GM10266 (cell line): ENCODE results near the gene PTPRF.

Experiments
- DNase-seq: peaks from one replicate; pipeline ENCODE4 v3.0.0; 2012; ENCODE audit errors: extremely low spot score
- TF ChIP-seq, protein P1 (sequence below): IDR thresholded peaks from 2 replicates; pipeline ENCODE4 v1.5.1; 2012; ENCODE audit warnings: mild to moderate bottlenecking, low read depth; ENCODE audit not compliant: control insufficient read depth, insufficient read depth; ENCODE audit errors: missing control alignments

Gene PTPRF

DNA sequence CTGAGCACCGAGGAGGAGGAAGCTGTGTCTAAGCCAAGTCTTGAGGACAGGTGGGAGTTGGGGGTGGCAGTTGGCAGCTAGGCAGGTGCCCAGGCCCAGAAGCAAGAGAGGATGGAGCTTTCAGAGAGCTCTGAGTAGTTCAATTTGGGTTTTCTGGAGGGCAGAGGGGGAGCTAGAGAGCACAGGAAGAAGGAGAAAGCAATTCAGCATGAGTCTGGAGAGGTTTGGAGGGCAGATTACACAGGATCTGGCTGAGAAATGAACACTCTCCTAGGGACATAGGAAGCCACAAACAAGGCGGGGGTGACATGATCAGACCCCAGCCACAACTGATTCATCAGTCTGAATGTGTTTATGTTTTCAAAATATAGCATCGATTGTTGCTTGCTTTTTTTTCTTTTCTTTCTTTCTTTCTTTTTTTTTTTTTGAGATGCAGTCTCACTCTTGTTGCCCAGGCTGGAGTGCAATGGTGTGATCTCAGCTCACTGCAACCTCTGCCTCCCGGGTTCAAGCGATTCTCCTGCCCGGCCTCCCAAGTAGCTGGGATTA lies 23.8 kb downstream of the PTPRF start:
- DNase-seq, result peak; percentile 63
- TF ChIP-seq, protein P1, sequence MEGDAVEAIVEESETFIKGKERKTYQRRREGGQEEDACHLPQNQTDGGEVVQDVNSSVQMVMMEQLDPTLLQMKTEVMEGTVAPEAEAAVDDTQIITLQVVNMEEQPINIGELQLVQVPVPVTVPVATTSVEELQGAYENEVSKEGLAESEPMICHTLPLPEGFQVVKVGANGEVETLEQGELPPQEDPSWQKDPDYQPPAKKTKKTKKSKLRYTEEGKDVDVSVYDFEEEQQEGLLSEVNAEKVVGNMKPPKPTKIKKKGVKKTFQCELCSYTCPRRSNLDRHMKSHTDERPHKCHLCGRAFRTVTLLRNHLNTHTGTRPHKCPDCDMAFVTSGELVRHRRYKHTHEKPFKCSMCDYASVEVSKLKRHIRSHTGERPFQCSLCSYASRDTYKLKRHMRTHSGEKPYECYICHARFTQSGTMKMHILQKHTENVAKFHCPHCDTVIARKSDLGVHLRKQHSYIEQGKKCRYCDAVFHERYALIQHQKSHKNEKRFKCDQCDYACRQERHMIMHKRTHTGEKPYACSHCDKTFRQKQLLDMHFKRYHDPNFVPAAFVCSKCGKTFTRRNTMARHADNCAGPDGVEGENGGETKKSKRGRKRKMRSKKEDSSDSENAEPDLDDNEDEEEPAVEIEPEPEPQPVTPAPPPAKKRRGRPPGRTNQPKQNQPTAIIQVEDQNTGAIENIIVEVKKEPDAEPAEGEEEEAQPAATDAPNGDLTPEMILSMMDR, result peak; percentile 54

DNA sequence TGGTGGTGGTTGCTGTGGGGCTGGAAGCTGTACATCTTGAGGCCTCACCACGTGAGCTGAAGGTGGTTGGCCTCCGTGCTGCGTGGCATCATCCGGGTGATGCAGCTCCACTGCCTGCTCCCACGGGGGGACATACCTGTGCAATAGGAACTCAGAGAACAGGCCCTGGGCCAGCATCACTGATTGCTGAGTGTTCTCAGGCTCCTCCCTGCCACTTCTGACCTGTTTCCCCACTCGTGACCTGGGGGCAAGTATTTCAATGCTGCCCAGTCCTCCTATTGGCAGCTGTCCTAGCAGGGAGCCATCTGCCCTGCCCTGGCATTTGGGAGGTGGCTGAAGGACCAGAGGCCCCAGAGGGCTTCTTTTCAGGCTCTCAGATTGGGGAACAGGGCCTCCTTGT lies 26.1 kb downstream of the PTPRF start:
- DNase-seq, result no peak
- TF ChIP-seq, protein P1, result no peak

DNA sequence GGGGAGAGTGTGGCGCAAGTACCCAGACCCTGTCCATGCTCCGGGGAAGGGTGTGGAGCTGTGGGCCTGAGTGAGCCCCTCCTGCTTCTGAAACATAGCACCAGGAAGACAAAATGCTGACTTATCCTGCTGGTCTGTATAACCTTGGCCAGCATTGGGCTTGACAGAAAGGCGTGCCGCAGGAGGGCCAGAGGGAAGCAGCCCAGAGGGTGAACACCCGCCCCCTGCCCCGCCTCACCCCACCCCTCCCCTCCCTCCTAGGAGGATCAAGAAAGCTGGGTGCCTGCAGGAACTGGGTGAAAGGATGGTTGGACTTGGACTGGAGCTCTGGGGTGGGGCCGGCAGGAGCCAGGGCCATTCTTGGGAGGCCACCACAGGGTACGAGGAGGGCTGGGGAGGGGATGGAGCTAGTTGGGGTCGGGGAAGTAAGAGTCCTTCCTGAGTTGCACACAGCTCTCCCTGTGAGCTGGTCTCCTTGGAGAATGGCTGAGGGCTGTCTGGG lies 27.1 kb downstream of the PTPRF start:
- no peak for DNase-seq
- TF ChIP-seq, protein P1, result no peak

DNA sequence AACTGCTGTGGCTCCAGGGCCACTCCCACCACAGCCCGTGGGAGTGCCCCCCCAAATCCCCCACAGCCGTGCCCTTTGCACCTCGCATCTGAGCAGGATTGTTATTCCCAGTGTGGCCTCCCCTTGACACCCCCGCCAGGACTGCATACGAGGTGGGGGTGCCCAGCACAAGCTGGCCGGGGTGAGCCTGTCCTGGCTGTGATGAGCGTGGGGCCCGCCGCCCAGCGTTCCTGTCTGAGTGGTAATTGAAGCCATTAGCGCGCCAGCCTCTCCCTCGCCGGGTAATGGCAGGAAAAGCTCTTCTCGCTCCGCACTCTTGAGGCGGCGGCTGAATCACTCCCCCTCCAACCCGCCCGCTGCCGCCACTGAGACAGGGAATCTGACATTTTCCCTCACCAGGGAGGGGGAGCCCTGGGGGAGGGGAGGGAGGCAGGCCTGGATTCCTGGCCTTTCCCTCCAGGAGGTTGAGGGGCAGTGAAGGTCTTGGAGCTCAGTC lies 27.7 kb downstream of the PTPRF start:
- no peak for DNase-seq
- TF ChIP-seq, protein P1, result no peak

DNA sequence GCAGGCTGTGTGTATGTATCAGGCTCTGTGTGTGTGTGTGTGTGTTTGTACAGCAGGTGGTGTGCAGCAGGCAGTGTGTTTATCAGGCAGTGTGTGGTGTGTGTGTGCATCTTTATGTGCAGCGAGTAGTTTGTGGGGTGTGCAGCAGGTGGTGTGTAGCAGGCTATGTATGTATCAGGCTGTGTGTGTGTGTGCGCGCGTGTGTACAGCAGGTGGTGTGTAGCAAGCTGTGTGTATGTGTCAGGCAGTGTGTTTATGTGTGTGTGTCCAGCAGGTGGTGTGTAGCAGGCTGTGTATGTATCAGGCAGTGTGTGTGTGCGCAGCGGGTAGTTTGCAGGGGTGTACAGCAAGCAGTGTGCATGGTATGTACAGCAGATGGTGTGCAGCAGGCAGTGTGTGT lies 29.0 kb downstream of the PTPRF start:
- no peak for DNase-seq
- TF ChIP-seq, protein P1, result no peak

DNA sequence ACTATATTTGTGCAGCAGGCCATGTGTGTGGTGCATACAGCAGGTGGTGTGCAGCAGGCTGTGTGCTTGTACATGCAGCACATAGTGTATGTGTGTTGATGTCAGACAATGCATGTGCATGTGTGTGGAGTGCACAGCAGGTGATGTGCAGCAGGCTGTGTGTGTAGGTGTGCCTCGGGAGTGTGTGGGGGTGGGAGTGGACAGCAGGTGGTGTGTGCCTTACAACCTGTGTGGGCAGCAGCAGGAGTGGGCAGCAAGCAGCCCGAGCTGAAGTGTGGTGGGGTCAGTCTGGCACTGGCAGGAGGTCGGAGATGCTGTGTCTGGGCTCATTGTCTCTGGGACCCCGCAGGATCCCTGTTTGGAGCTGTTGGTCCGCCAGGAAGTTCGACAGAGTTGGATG lies 29.6 kb downstream of the PTPRF start:
- no peak for DNase-seq
- TF ChIP-seq, protein P1, result no peak

DNA sequence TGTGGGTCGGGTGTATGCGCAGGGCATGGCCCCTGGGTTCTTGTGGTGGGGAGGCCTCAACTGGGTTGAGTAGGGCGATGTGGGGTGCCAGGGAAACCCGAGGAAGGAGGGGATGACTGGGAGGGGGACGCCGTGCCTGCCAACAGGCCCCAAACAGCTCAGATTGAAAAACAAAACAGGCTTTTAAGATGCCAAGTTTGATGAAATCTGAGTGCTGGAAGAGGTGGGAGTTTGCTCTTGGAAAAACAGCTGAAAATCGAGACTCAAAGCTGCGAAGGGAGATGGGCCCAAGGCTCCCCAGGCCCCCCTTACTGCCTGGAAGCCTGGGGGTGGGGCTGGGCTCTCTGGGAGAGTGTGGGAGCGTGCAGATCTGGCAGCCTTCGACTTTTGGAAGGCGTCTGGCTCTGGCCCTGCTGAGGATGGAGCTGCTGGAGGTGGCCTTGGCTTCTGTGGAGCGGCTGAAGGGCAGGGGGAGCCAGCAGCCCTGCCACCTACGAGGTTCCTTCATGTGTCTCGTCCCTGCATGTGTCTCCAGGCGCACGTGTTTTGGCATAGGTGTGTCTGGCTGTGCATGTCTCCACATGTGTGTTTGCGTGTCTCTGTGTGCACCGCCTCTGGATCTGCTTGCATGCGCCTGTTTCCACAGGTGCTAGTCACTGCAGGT lies 33.3 kb downstream of the PTPRF start:
- TF ChIP-seq, protein P1, result no peak
- DNase-seq, result no peak
